Heart right ventricle (tissue), 16 donors: ENCODE data around the gene MAP7D2. TPM values are rescaled to one million over a fixed set of nuclear protein-coding genes. Genes with fewer than 3 reads are reported as not detected.
A peak's percentile ranks its signal among the peaks of the same experiment; 100 is the strongest.

Experiments used
- ATAC-seq, 8 donors: fragments of 200-7000 bp; cut with Tn5 transposase; one replicate each; pipeline ENCODE4 v1.9.1; 2020; ENCODE audit warnings: mild to moderate bottlenecking in 8 of 8, moderate library complexity in 8 of 8, moderate number of reproducible peaks in 1 of 8
- DNase-seq, 2 donors: peaks; one replicate each; pipeline ENCODE4 v3.0.0-alpha.2; 2020
- H3K27ac ChIP-seq, 10 donors: fragments of 200-600 bp; sonication (generic) in 2 of 10; one replicate each; pipeline versions ENCODE4 v1.5.0 to v1.8.0; 2020 to 2022; ENCODE audit warnings: mild to moderate bottlenecking in 3 of 10
- H3K27me3 ChIP-seq, 7 donors: fragments of 200-600 bp; one replicate each; pipeline ENCODE4 v1.8.0; 2021 to 2022; ENCODE audit warnings: mild to moderate bottlenecking in 2 of 7
- H3K36me3 ChIP-seq, 9 donors: fragments of 200-600 bp; sonication (generic) in 1 of 9; one replicate each; pipeline versions ENCODE4 v1.5.0 to v1.8.0; 2020 to 2022; ENCODE audit warnings: mild to moderate bottlenecking in 2 of 9
- H3K4me1 ChIP-seq, 9 donors: fragments of 200-600 bp; sonication (generic) in 1 of 9; one replicate each; pipeline versions ENCODE4 v1.5.0 to v1.8.0; 2020 to 2022; ENCODE audit warnings: mild to moderate bottlenecking in 4 of 9
- H3K4me3 ChIP-seq, 10 donors: fragments of 200-600 bp; sonication (generic) in 2 of 10; one replicate each; pipeline versions ENCODE4 v1.5.0 to v1.8.0; 2020 to 2022; ENCODE audit warnings: mild to moderate bottlenecking in 7 of 10, moderate library complexity in 2 of 10
- H3K9me3 ChIP-seq, 11 donors: fragments of 200-600 bp in 10 of 11; sonication (generic) in 2 of 11; one replicate each; pipeline versions ENCODE4 v1.5.0 to v1.8.0; 2013 to 2022; ENCODE audit warnings: mild to moderate bottlenecking in 2 of 11, control low read depth in 1 of 11, moderate library complexity in 1 of 11
- CTCF ChIP-seq, 9 donors: fragments of 200-600 bp; sonication (generic) in 2 of 9; IDR thresholded peaks; one replicate each; pipeline versions ENCODE4 v1.5.0 to v1.8.0; 2021 to 2022; ENCODE audit warnings: antibody characterized with exemption in 9 of 9, mild to moderate bottlenecking in 5 of 9, moderate library complexity in 1 of 9
- WGBS, 2 donors: extraction: QIAGEN DNeasy Blood & Tissue Kit; methylation state at CpG; one replicate each; pipeline ENCODE4 v1.1.7; 2013; ENCODE audit warnings: inconsistent platforms in 1 of 2; 5-methylcytosine and 5-hydroxymethylcytosine counted together
- intact Hi-C, 10 donors: fragments of 100-400 bp; cut with DNase I; formaldehyde crosslinking; loops; one replicate each; pipeline versions ENCODE4 v1.11.1 to v1.14.2; 2022
- polyA plus RNA-seq, 2 donors: library from polyadenylated mRNA; stranded (reverse); fragments of 200-250 nt; gene quantifications; one replicate each; pipeline ENCODE4 v1.2.3, GENCODE V29; 2013
- total RNA-seq, 10 donors: library from RNA; stranded (reverse); fragmentation: NEBNext Ultra II Directional in 3 of 10; extraction: Animal tissue kit (Norgen Biotek cat#: 25700) in 3 of 10; gene quantifications; one replicate each; pipeline versions ENCODE4 v1.2.1 to v1.2.4, GENCODE V29; 2021 to 2023
- donor health status: Arrhythmogenic right ventricular cardiomyopathy.
- donor health status: ischemic (EF 13 %, LVEDD 7.1; RV severe dilation, severe dysfunction).
- donor health status: healthy with polysubstance abuse.
- donor health status: DM: no; HTN: yes; CAD: no.
- donor health status: DM: no; HTN: no; CAD: no.
- donor health status: ischemic (EF 25% LVEDD 6.9; RV normal size, moderate dysfunction).
- donor health status: ischemic (EF 25% LVEDD 5.7; RV mildly dilated, moderate dysfunction).
- donor health status: healthy.
- donor health status: DM: yes; HTN: yes; CAD: no.
- donor health status: Ischemic cardiomyopathy.
- donor health status: ischemic (EF 35%, LVEDD 5.7; RV mildly dilated, moderate dysfunction).
- donor health status: nonischemic (EF 11% LVEDD 7.7; RV severe dilation, severe dysfunction).
- donor health status: DM: yes; HTN: yes; CAD: no.
- donor health status: PGD.
- donor health status: ischemic (EF 29% LVEDD 5.4; RV normal size, mild dysfunction).
- donor health status: nonischemic (EF 23%, LVEDD 6.1; RV moderate dilation, normal function).

The MAP7D2 gene
- total and polyA plus RNA-seq, 12 donors = 0.03 to 0.82 (median 0.38) TPM

GRCh38 chrX:20143111-20143510 is 26.4 kb upstream of the MAP7D2 start:
- H3K36me3 ChIP-seq = peaks cover 0 to 14% (median 0%) of the 10 kb centered on the region in 9 donors
- H3K27me3 ChIP-seq = peaks cover 0 to 17% (median 0%) of the 10 kb centered on the region in 7 donors
- 59 to 63% methylated on average over 6 of the region's 6 CpGs for whole genome bisulfite sequencing, 2 donors
- peaks cover 0 to 34% (median 17%) of the 10 kb centered on the region in 9 donors for H3K4me1 ChIP-seq
- no peak for DNase-seq
- no peak for ATAC-seq
- no peaks in the 10 kb centered on the region for H3K9me3 ChIP-seq
- H3K4me3 ChIP-seq = no peak overlapping the region
- TF ChIP-seq CTCF (IDR thresholded peaks at IDR 0.05) = no peak
- no peak overlapping the region for H3K27ac ChIP-seq
- intact Hi-C loops = loop anchor here in 1 of 10 donors (10.0 kb wide), 1 partner anchor 122 kb away; the partner anchor contains the start of gene RPS6KA3

- Histone ChIP-seq H3K4me3 (peak within 1 kb of the TSS; percentile 75 to 90 (median 80)), H3K27ac (peak within 1 kb of the TSS in 9 of 10 donors; percentile 78 to 90 (median 89)), H3K36me3 (peaks cover 0 to 30% (median 5%) of the 10 kb centered on the region in 9 donors), H3K4me1 (peaks cover 0 to 34% (median 17%) of the 10 kb centered on the region in 9 donors), H3K9me3 (no peaks in the 10 kb centered on the region), H3K27me3 (peaks cover 0 to 6% (median 0%) of the 10 kb centered on the region in 7 donors)
- TF ChIP-seq CTCF (IDR thresholded peaks at IDR 0.05) = no peak
- 0% methylated on average over 32 to 62 of the region's 82 CpGs for WGBS, 2 donors
- DNase-seq = peak; percentile 94 to 96
- intact Hi-C loops = loop anchor here in 1 of 10 donors (10.0 kb wide), 1 partner anchor 123 kb away; the partner anchor contains the start of gene RPS6KA3
- ATAC-seq = peak; percentile 99 to 100 (median 100)
These were observed 24.8 kb upstream of the MAP7D2 start, which contains the start of gene EIF1AX for GRCh38 chrX:20141281-20142220. EIF1AX (minus strand) TSS chrX:20141838; CDS start chrX:20141640, 198 bp downstream.

GRCh38 chrX:20140420-20140819 is 23.7 kb upstream of the MAP7D2 start:
- Histone ChIP-seq H3K27me3 (peaks cover 0 to 5% (median 0%) of the 10 kb centered on the region in 7 donors), H3K27ac (peak overlapping the region in 5 of 10 donors; percentile 4 to 90 (median 89)), H3K4me1 (peaks cover 0 to 34% (median 17%) of the 10 kb centered on the region in 9 donors), H3K4me3 (peak overlapping the region; percentile 75 to 90 (median 80)), H3K9me3 (no peaks in the 10 kb centered on the region), H3K36me3 (peaks cover 0 to 41% (median 5%) of the 10 kb centered on the region in 9 donors)
- WGBS, 2 donors = 0 to 5% methylated on average over 3 of the region's 3 CpGs
- intact Hi-C loops = loop anchor here in 1 of 10 donors (10.0 kb wide), 1 partner anchor 124 kb away; the partner anchor contains the start of gene RPS6KA3
- TF ChIP-seq CTCF (IDR thresholded peaks at IDR 0.05) = no peak
- DNase-seq = no peak
- no peak for ATAC-seq

- no peak for TF ChIP-seq CTCF (IDR thresholded peaks at IDR 0.05)
- ATAC-seq (no peak), DNase-seq (no peak)
- H3K4me3 ChIP-seq = peak overlapping the region in 9 of 10 donors; percentile 75 to 90 (median 79)
- intact Hi-C loops = loop anchor here in 3 of 10 donors (10.0 kb wide), 2 partner anchors 125 to 235 kb away; partner anchors contain the start of gene RPS6KA3 (in 1 of the 3)
- peaks cover 0 to 5% (median 0%) of the 10 kb centered on the region in 7 donors for H3K27me3 ChIP-seq
- peak overlapping the region in 2 of 10 donors; percentile 4 to 15 for H3K27ac ChIP-seq
- 59 to 64% methylated on average over 2 of the region's 2 CpGs for WGBS, 2 donors
- H3K4me1 ChIP-seq = peaks cover 0 to 34% (median 17%) of the 10 kb centered on the region in 9 donors
- no peaks in the 10 kb centered on the region for H3K9me3 ChIP-seq
- peaks cover 0 to 46% (median 5%) of the 10 kb centered on the region in 9 donors for H3K36me3 ChIP-seq
These were observed 23.3 kb upstream of the MAP7D2 start for GRCh38 chrX:20139966-20140365.
